Measurements from ENCODE around the gene SLC16A10.

GRCh38 chr6:111252726-111253125, 165.4 kb downstream of the SLC16A10 start:
- TF ChIP-seq CTCF (IDR thresholded peaks at IDR 0.05) (no peak), EP300 (IDR thresholded peaks at IDR 0.05) (no peak)
